ENCODE data around the gene XPO6.

DNA sequence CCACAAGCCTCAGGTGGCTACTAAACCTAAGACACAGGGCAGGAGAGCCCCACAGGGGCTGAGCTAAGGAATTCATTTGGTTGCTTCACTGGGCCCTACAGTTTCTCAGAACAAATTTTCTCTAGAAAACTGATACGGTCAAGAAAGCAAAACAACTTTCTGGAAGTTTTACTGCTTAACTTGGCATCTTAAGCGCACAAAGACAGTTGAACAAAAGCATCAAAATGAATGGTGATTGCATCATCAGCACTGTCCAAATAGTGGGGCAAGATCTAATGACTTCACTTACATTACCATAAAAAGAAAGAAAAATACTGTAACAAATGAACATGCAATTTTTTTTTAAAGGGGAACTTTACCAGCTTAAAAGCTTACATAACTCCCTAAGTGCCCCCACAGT lies 47.6 kb downstream of the XPO6 start:
- TF ChIP-seq, protein P1, sequence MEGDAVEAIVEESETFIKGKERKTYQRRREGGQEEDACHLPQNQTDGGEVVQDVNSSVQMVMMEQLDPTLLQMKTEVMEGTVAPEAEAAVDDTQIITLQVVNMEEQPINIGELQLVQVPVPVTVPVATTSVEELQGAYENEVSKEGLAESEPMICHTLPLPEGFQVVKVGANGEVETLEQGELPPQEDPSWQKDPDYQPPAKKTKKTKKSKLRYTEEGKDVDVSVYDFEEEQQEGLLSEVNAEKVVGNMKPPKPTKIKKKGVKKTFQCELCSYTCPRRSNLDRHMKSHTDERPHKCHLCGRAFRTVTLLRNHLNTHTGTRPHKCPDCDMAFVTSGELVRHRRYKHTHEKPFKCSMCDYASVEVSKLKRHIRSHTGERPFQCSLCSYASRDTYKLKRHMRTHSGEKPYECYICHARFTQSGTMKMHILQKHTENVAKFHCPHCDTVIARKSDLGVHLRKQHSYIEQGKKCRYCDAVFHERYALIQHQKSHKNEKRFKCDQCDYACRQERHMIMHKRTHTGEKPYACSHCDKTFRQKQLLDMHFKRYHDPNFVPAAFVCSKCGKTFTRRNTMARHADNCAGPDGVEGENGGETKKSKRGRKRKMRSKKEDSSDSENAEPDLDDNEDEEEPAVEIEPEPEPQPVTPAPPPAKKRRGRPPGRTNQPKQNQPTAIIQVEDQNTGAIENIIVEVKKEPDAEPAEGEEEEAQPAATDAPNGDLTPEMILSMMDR (conservative IDR thresholded peaks at IDR 0.05; ENCODE audit: low read length) = no peak
- TF ChIP-seq EZH2phosphoT487 (IDR thresholded peaks at IDR 0.05; ENCODE audit: borderline replicate concordance, low read depth, low read length) = no peak
